Body of pancreas (tissue), 4 donors: ENCODE measurements around the gene GRIK3. TPM values are rescaled to one million over a fixed set of nuclear protein-coding genes. Genes with fewer than 3 reads are reported as not detected.

Experiments used
- ATAC-seq: fragments of 150-250 bp; one replicate; pipeline ENCODE4 v1.9.1; 2016
- DNase-seq, 4 donors: peaks; one replicate each; pipeline ENCODE4 v3.0.0-alpha.2; 2019
- H3K27ac ChIP-seq, 4 donors: fragments of 200-600 bp; sonication (generic); 1 replicate in 3 of 4; 2 replicates in 1 of 4; pipeline versions ENCODE4 v1.5.1 to v1.6.1; 2016 to 2019; ENCODE audit warnings: mild to moderate bottlenecking in 1 of 4, mixed read lengths in 1 of 4, moderate library complexity in 1 of 4
- H3K27me3 ChIP-seq, 2 donors: fragments of 200-600 bp; sonication (generic); one replicate each; pipeline ENCODE4 v1.6.0; 2016; ENCODE audit warnings: mild to moderate bottlenecking in 1 of 2
- H3K36me3 ChIP-seq, 2 donors: fragments of 200-600 bp; sonication (generic); replicated peaks in 1 of 2; 2 replicates each; pipeline ENCODE4 v1.5.1; 2016; ENCODE audit warnings: low read depth in 2 of 2; ENCODE audit not compliant: insufficient read depth in 1 of 2
- H3K4me1 ChIP-seq: fragments of 200-600 bp; sonication (generic); one replicate; pipeline ENCODE4 v1.6.0; 2016
- H3K4me3 ChIP-seq, 2 donors: fragments of 200-600 bp; sonication (generic); 1 replicate in 1 of 2; 2 replicates in 1 of 2; pipeline ENCODE4 v1.5.1; 2016 to 2019
- H3K9me3 ChIP-seq, 3 donors: fragments of 200-600 bp; sonication (generic); 1 replicate in 2 of 3; 2 replicates in 1 of 3; pipeline ENCODE4 v1.5.1; 2016
- POLR2A ChIP-seq, 3 donors: fragments of 450-650 bp; IDR thresholded peaks; one replicate each; pipeline ENCODE4 v1.6.1; 2016; ENCODE audit warnings: antibody characterized with exemption in 3 of 3, mild to moderate bottlenecking in 2 of 3
- WGBS, 2 donors: methylation state at CpG; one replicate each; pipeline ENCODE4 v1.1.5; 2017; 5-methylcytosine and 5-hydroxymethylcytosine counted together
- intact Hi-C: fragments of 100-400 bp; cut with DNase I; formaldehyde crosslinking; loops from one replicate; pipeline ENCODE4 v1.15.1; 2023
- total RNA-seq, 2 donors: library from RNA; depleted of rRNA; stranded (reverse); fragments of >200 nt; gene quantifications; one replicate each; pipeline ENCODE4 v1.1.0, GENCODE V29; 2016
- TF ChIP-seq, protein P1 (sequence below), 7 experiments: fragments of 450-650 bp in 4 of 7; fragments of 200-600 bp in 3 of 7; sonication (generic) in 3 of 7; IDR thresholded peaks; one replicate each; pipeline ENCODE4 v1.5.1; 2016 to 2019; ENCODE audit warnings: antibody characterized with exemption in 7 of 7

Gene GRIK3
- total RNA-seq, 2 donors from 2014 or later, result under 0.01 to 0.99 TPM

DNA sequence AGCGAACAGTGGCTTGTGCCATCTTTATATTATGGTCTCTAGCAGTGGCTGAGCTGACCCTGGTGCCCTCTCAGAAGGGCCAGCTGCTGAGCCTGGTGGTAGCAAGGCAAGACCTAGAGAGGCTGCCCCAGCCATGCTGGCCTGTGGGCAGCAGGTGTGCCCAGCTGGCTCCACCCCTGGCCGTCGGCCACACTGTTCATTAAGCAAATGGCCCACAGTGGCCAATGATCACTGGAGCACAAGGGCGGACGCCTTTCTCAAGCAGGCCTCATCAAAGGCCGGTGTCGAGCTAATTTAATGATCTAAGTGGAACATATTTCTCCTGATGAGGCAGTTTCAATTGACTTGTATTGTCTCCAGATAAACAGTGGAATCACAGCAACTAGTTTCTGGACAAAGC lies 89.4 kb downstream of the GRIK3 start:
- DNase-seq, result no peak
- ATAC-seq, result no peak
- no peaks in the 10 kb centered on the region for H3K4me1 ChIP-seq
- H3K36me3 ChIP-seq, result no peaks in the 10 kb centered on the region
- no peak for TF ChIP-seq POLR2A (IDR thresholded peaks at IDR 0.05)
- TF ChIP-seq, protein P1, sequence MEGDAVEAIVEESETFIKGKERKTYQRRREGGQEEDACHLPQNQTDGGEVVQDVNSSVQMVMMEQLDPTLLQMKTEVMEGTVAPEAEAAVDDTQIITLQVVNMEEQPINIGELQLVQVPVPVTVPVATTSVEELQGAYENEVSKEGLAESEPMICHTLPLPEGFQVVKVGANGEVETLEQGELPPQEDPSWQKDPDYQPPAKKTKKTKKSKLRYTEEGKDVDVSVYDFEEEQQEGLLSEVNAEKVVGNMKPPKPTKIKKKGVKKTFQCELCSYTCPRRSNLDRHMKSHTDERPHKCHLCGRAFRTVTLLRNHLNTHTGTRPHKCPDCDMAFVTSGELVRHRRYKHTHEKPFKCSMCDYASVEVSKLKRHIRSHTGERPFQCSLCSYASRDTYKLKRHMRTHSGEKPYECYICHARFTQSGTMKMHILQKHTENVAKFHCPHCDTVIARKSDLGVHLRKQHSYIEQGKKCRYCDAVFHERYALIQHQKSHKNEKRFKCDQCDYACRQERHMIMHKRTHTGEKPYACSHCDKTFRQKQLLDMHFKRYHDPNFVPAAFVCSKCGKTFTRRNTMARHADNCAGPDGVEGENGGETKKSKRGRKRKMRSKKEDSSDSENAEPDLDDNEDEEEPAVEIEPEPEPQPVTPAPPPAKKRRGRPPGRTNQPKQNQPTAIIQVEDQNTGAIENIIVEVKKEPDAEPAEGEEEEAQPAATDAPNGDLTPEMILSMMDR (IDR thresholded peaks at IDR 0.05), result no peak
- no peaks in the 10 kb centered on the region for H3K9me3 ChIP-seq
- H3K27ac ChIP-seq, result no peak overlapping the region
- 71 to 77% methylated on average over 5 to 7 of the region's 7 CpGs for WGBS, 2 donors
- no peaks in the 10 kb centered on the region for H3K27me3 ChIP-seq
- intact Hi-C loops, result no loop called here
- H3K4me3 ChIP-seq, result no peak overlapping the region

DNA sequence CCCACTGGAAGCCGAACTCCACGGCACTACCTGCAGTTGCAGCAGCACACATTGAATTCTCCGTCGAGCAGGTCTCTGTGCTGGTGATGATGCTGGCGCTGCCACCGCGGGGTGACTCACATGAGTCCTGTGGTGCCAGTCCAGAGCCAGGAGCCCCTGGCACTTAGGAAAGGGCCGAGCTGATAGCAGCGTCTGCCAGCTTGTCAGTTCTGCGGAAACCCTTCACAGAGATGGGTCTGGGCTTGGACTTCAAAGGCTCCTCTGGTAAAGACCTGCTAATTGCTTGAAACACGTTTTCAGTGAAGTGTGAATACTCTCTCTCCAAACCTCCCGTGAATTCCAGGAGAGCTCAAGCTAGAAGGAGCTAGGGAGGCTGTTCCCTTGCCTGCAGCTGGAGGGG lies 92.2 kb downstream of the GRIK3 start:
- WGBS, 2 donors, result 0 to 34% methylated on average over 3 to 12 of the region's 12 CpGs
- no peaks in the 10 kb centered on the region for H3K9me3 ChIP-seq
- no peaks in the 10 kb centered on the region for H3K36me3 ChIP-seq
- TF ChIP-seq POLR2A (IDR thresholded peaks at IDR 0.05), result no peak
- TF ChIP-seq, protein P1 (IDR thresholded peaks at IDR 0.05), result no peak
- ATAC-seq (no peak), DNase-seq (no peak)
- H3K4me3 ChIP-seq, result no peak overlapping the region
- no peak overlapping the region for H3K27ac ChIP-seq
- no peaks in the 10 kb centered on the region for H3K4me1 ChIP-seq
- intact Hi-C loops, result no loop called here
- no peaks in the 10 kb centered on the region for H3K27me3 ChIP-seq

DNA sequence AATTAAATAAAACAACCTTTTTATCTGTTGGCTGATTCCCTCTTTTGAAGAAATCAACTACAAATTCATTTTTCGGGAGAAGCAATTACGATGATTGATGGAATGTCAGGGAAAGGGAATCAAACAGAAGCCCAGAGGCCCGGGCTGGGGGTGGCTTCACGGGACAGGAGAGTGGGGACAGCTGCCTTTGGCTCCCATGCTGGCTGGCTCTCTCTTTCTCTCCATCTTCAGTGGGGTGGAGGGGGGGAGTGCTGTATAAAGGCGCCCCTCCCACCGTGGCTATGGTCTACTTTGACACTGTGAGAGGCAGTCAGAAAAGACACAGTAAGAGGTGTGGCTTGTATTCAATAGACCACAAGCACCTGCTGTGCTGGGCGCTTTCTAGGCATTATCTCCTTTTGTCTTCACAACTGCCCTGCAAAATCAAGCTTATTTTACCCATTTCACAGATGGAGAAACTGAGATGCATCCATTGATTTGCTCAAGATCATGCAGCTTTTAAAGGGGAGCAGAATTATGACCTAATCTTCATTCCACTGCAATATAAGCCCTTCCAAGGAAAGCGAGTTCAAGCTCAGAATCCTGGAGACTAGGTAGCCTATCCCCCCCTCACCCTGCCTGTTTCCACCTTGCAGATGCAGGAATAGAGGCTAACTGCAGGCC lies 92.9 kb downstream of the GRIK3 start:
- intact Hi-C loops, result no loop called here
- DNase-seq (no peak), ATAC-seq (no peak)
- H3K4me3 ChIP-seq, result no peak overlapping the region
- WGBS, 2 donors, result 20 to 22% methylated on average over 8 of the region's 8 CpGs
- no peak overlapping the region for H3K27ac ChIP-seq
- H3K27me3 ChIP-seq, result peaks cover 0 to 4% of the 10 kb centered on the region in 2 donors
- no peaks in the 10 kb centered on the region for H3K4me1 ChIP-seq
- TF ChIP-seq, protein P1 (IDR thresholded peaks at IDR 0.05), result no peak
- no peaks in the 10 kb centered on the region for H3K36me3 ChIP-seq
- no peaks in the 10 kb centered on the region for H3K9me3 ChIP-seq

DNA sequence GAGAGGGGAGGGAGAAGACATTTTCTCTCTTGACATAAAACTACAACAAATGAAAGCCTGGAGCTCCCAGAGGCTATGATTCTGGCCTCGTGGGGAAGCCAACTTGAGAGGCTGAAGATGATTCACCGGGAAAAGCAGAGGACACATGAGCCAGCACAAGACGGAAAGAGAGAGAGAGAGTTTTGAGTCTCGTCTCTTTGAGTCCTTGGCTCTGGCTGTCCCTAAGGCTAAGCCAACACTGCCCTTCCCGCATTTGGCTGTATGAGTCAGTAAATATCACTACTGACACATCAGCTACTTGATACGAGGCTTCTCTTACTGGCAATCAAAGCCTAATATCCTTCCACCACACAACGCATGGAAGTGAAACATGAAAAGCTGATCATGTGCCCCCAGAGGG lies 95.5 kb downstream of the GRIK3 start:
- 30 to 51% methylated on average over 7 of the region's 7 CpGs for WGBS, 2 donors
- no peak overlapping the region for H3K27ac ChIP-seq
- H3K4me1 ChIP-seq, result no peaks in the 10 kb centered on the region
- intact Hi-C loops, result no loop called here
- no peaks in the 10 kb centered on the region for H3K9me3 ChIP-seq
- TF ChIP-seq POLR2A (IDR thresholded peaks at IDR 0.05), result no peak
- TF ChIP-seq, protein P1 (IDR thresholded peaks at IDR 0.05), result no peak
- DNase-seq (no peak), ATAC-seq (no peak)
- H3K27me3 ChIP-seq, result peaks cover 0 to 5% of the 10 kb centered on the region in 2 donors
- no peaks in the 10 kb centered on the region for H3K36me3 ChIP-seq
- H3K4me3 ChIP-seq, result no peak overlapping the region

DNA sequence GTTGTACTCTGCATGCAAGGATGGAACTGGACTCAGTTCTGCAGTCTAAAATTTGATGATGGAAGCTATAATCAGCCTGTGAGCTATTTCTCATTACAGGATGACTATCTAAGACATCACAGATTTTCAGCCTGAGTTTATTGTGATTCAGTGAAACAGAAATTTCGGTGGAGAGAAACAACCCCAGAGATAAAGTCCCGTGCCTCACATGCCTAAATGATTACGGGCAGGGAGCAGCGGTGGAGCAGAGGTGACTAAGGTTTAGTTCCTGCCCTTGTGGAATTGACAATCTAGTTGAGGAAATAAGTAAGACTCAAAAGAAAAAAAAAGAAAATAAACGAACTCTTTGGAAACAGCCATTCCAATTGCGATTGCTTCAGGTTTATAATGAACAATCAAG lies 96.9 kb downstream of the GRIK3 start:
- H3K27ac ChIP-seq, result no peak overlapping the region
- no peaks in the 10 kb centered on the region for H3K9me3 ChIP-seq
- H3K27me3 ChIP-seq, result peaks cover 0 to 5% of the 10 kb centered on the region in 2 donors
- H3K36me3 ChIP-seq, result no peaks in the 10 kb centered on the region
- no peak overlapping the region for H3K4me3 ChIP-seq
- H3K4me1 ChIP-seq, result no peaks in the 10 kb centered on the region
- DNase-seq (no peak), ATAC-seq (no peak)
- no peak for TF ChIP-seq POLR2A (IDR thresholded peaks at IDR 0.05)
- TF ChIP-seq, protein P1 (IDR thresholded peaks at IDR 0.05), result no peak
- WGBS, 2 donors, result 53 to 54% methylated on average over 6 of the region's 6 CpGs
- intact Hi-C loops, result no loop called here
